Muscle layer of colon (tissue), 2 donors: ENCODE results near the gene PGLYRP2.
A peak's percentile ranks its signal among the peaks of the same experiment; 100 is the strongest.

Source experiments
- H3K27ac ChIP-seq: one replicate; pipeline ENCODE4 v1.7.0; 2013; ENCODE audit warnings: low read depth, mild to moderate bottlenecking, low read length, moderate library complexity
- H3K27me3 ChIP-seq, 2 donors: one replicate each; pipeline ENCODE4 v1.7.0; 2013; ENCODE audit warnings: low read length in 2 of 2, mild to moderate bottlenecking in 2 of 2; ENCODE audit not compliant: insufficient read depth in 2 of 2, control insufficient read depth in 1 of 2
- H3K36me3 ChIP-seq: one replicate; pipeline ENCODE4 v1.7.0; 2013; ENCODE audit warnings: mild to moderate bottlenecking, low read length; ENCODE audit not compliant: insufficient read depth
- H3K4me1 ChIP-seq: one replicate; pipeline ENCODE4 v1.7.0; 2013; ENCODE audit warnings: mild to moderate bottlenecking, low read length; ENCODE audit not compliant: insufficient read depth
- H3K4me3 ChIP-seq, 2 donors: one replicate each; pipeline ENCODE4 v1.7.0; 2013; ENCODE audit warnings: low read length in 2 of 2, low read depth in 1 of 2, mild to moderate bottlenecking in 1 of 2, moderate library complexity in 1 of 2
- H3K9ac ChIP-seq: one replicate; pipeline ENCODE4 v1.7.0; 2013; ENCODE audit warnings: low read length
- H3K9me3 ChIP-seq: one replicate; pipeline ENCODE4 v1.7.0; 2013; ENCODE audit warnings: mild to moderate bottlenecking, low read length
- donor health status: abdominal sarcoma.
- donor health status: Adenocarcinoma of cecum.

PGLYRP2 gene

GRCh38 chr19:15424121-15424520, 55.2 kb downstream of the PGLYRP2 start:
- H3K36me3 ChIP-seq, result peaks cover 37% of the 10 kb centered on the region
- no peak overlapping the region for H3K27ac ChIP-seq
- H3K4me3 ChIP-seq, result no peak overlapping the region
- no peaks in the 10 kb centered on the region for H3K9me3 ChIP-seq
- H3K9ac ChIP-seq, result no peak overlapping the region
- H3K27me3 ChIP-seq, result no peaks in the 10 kb centered on the region
- H3K4me1 ChIP-seq, result peaks cover 5% of the 10 kb centered on the region

DNA sequence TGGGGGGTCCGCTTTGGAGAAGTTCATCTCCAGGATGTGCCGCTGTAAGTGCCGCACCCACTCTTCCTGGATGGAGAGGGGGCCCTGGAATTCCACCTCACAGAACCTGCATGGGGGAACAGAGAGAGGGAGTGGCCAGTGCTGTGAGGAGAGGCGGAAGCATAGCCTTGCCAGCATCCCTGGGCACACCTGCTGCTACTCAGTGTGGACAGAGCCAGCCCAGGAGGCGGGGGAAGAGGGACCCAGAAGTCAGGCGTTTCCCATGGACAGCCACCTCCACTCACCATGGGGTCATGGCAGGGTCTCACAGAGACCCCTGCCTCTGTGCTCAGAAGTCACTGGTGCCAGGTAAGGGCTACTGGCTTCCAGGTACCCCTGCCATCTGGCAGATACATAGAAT, 56.2 kb downstream of the PGLYRP2 start:
- Histone ChIP-seq H3K9ac (no peak overlapping the region), H3K4me1 (peaks cover 5% of the 10 kb centered on the region), H3K4me3 (no peak overlapping the region), H3K27ac (no peak overlapping the region), H3K36me3 (peaks cover 37% of the 10 kb centered on the region), H3K9me3 (no peaks in the 10 kb centered on the region), H3K27me3 (no peaks in the 10 kb centered on the region)

DNA sequence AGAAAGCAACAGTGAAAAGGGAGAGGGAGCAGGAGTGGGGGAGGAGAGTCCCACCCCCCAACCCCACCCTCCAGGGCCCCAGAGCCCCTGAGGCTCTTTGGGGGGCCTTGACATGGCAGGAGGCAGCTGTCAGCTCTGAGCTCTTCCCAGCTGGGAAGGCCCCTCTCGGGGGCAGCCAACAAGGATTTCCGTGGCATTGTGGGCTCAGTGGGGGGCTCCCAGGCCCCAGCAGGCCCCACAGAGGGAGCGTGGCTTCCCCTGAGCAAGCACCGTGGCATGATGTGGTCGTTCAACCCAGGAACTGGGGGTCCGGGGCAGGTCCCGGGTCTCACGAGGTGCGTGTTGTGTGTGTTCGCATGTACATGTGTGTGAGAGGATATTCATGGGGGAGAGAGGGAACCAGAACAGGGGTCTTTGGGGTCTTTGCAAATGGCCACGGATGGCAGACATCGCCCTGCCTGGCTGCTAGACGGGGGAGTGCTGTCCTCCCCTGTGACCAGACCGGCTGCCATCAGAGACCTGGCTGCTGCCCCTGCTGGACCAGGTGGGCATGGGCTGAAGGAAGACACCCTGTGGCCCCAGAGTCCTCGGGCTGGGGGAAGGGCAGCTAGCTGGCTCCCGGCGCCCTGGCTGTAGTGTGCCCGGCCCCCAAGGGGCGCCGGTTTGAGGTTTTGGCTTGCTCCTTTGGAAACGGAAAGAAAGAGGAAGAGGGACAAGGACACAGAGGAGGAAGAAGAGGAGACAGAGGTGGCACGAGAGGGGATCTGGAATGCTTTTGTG, 56.8 kb downstream of the PGLYRP2 start:
- peaks cover 37% of the 10 kb centered on the region for H3K36me3 ChIP-seq
- H3K27ac ChIP-seq, result no peak overlapping the region

DNA sequence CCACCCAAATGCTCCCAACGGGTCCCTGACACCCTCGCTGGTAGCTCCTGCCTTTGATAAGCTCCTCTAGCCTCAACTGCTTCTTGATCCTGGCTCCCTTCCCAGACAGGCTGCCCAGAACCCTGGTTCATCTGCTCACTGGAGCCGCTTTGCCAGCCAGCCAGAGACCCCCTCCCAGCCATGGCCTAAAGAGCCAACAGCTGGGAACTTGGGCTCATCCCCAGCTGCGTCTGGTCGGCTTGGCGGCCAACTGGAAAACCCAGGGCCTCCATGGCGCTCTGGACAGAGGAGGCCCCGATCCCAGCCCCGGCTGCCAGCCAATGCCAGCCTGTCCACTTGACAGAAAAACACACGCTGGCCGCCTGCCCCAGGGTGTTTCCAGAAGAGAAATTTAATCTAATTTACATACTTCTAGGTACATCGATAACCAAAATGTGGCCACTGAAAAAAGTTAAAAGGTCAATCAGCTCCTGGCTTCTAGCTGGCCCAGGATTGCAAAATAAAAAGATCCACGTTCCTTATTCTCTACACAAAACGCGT, 57.5 kb downstream of the PGLYRP2 start:
- Histone ChIP-seq H3K9me3 (no peaks in the 10 kb centered on the region), H3K4me1 (peaks cover 18% of the 10 kb centered on the region), H3K27me3 (no peaks in the 10 kb centered on the region), H3K36me3 (peaks cover 35% of the 10 kb centered on the region), H3K9ac (no peak overlapping the region), H3K4me3 (no peak overlapping the region), H3K27ac (no peak overlapping the region)

More for the DNA sequence above, 56.8 kb downstream of the PGLYRP2 start:
- Histone ChIP-seq H3K27me3 (no peaks in the 10 kb centered on the region), H3K4me1 (peaks cover 11% of the 10 kb centered on the region), H3K4me3 (no peak overlapping the region), H3K9me3 (no peaks in the 10 kb centered on the region), H3K9ac (no peak overlapping the region)

DNA sequence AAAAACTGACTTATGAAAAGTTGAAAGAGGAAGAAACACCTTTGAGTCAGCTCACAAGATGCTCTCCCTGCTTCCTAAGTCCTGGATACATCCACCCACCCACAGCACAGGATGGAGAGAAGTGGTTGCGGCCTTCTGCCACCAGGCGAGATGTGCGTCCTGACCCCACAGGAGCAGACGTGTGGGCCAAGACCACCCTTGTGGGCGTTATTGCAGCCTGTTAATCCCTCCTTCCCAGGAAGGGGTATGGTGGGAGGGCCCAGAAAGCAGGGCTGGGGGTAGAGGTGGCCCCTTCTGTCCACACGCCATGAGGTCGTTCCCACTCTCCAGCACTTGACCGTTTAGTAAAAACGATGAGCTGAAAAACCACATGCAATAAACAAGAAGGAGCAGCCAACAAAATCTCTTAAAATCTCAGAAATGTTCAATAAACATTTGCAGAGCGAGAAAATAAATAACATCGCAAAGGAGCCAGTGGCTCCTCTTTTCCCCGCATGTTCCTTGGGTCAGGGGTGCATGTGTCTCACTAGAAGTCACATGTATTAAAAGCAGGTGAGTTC, 58.1 kb downstream of the PGLYRP2 start:
- H3K9ac ChIP-seq, result no peak overlapping the region
- no peaks in the 10 kb centered on the region for H3K9me3 ChIP-seq
- H3K27ac ChIP-seq, result no peak overlapping the region
- no peaks in the 10 kb centered on the region for H3K27me3 ChIP-seq
- H3K36me3 ChIP-seq, result peaks cover 29% of the 10 kb centered on the region
- H3K4me1 ChIP-seq, result peaks cover 23% of the 10 kb centered on the region
- H3K4me3 ChIP-seq, result no peak overlapping the region

DNA sequence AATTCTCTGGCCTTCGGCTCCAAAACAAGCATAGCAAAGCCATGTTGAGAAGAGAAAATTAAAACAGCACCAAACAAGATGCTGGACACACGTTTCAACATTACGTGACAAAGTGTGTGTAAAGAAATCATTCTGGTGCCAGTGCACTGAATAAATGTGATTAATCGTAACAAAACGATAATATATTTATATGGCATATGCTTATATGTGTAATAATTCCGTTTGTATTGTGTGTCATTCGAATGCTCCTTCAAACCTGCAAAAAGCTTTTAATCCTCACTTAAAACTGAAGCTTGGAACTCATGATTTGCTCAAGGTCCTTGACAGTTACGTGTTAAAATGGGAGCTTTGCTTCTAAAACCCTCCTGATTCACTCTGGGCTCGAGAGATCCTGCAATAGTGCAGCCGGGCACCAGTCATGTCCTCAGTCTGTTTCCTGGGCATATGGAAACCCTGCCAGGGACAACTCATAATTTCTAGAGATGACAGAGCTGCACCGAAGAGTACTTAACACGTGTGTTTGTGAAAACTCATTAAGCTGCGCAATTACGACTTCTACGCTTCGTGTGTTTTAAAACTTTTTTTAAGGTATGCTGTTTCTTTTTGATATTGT, 59.8 kb downstream of the PGLYRP2 start:
- H3K27ac ChIP-seq, result peak overlapping the region; percentile 61
- H3K9ac ChIP-seq, result peak overlapping the region; percentile 10
- H3K4me3 ChIP-seq, result peak overlapping the region; percentile 62 to 98
- no peaks in the 10 kb centered on the region for H3K27me3 ChIP-seq
- H3K4me1 ChIP-seq, result peaks cover 25% of the 10 kb centered on the region
- H3K9me3 ChIP-seq, result no peaks in the 10 kb centered on the region
- H3K36me3 ChIP-seq, result peaks cover 18% of the 10 kb centered on the region
